Endothelial cell of umbilical vein (primary cell): ENCODE measurements around the gene SP8. TPM values are rescaled to one million over a fixed set of nuclear protein-coding genes. Genes with fewer than 3 reads are reported as not detected.

Experiments
- BruUV-seq: library from RNA; stranded (reverse); fragments of 400-500 nt; replicated peaks from 2 replicates; lab custom pipeline; 2021; lab: Mats Ljungman, UMichigan
- CTCF ChIA-PET: fragments of 300-600, 350-600 bp; sonication (Branson Sonifier 250); formaldehyde crosslinking; loops from one replicate; lab custom pipeline; 2021; ENCODE audit warnings: antibody characterized with exemption, inconsistent platforms; lab: Charles Lee
- POLR2A ChIA-PET: fragments of 300-600, 350-600 bp; sonication (Branson Sonifier 250); formaldehyde crosslinking; loops from one replicate; lab custom pipeline; 2021; ENCODE audit warnings: antibody characterized with exemption, inconsistent platforms; lab: Charles Lee
- DNase-seq: peaks from one replicate; pipeline ENCODE4 v3.0.0-alpha.2; 2011; ENCODE audit warnings: low read depth, low spot score
- FAIRE-seq: peaks from 2 replicates; lab custom pipeline; 2011; peaks lifted over from hg19 to GRCh38; lab: Jason Lieb, UNC
- H2AFZ ChIP-seq: 2 replicates; pipeline ENCODE4 v1.6.0; 2012; ENCODE audit warnings: low read depth, low read length, control low read depth, inconsistent platforms
- H3K27ac ChIP-seq: 2 replicates; pipeline ENCODE4 v1.5.1; 2011; ENCODE audit warnings: low read depth, mild to moderate bottlenecking, control low read depth, low read length, moderate library complexity; ENCODE audit not compliant: insufficient read depth
- H3K27me3 ChIP-seq, 2 experiments: 2 replicates each; pipeline versions ENCODE4 v1.6.0 to v1.6.1; 2011; ENCODE audit warnings: low read length in 2 of 2, mixed read lengths in 1 of 2; ENCODE audit not compliant: control insufficient read depth in 2 of 2, insufficient read depth in 2 of 2
- H3K36me3 ChIP-seq, 2 experiments: 2 replicates in 1 of 2; 3 replicates in 1 of 2; pipeline ENCODE4 v1.5.1; 2011; ENCODE audit warnings: low read length in 2 of 2, mild to moderate bottlenecking in 1 of 2, moderate library complexity in 1 of 2; ENCODE audit not compliant: control insufficient read depth in 2 of 2, insufficient read depth in 2 of 2; ENCODE audit errors: extremely low read depth in 1 of 2
- H3K4me1 ChIP-seq: 3 replicates; pipeline ENCODE4 v1.5.1; 2011; ENCODE audit warnings: mild to moderate bottlenecking, low read length; ENCODE audit not compliant: control insufficient read depth, insufficient read depth; ENCODE audit errors: extremely low read depth
- H3K4me2 ChIP-seq: 2 replicates; pipeline ENCODE4 v1.6.1; 2011; ENCODE audit warnings: low read length, control low read depth, mixed read lengths; ENCODE audit not compliant: insufficient read depth
- H3K4me3 ChIP-seq, 3 experiments: fragments of 200-600 bp in 1 of 3; sonication (generic), shearing (Covaris generic) in 1 of 3; replicated peaks in 1 of 3; 2 replicates each; pipeline ENCODE4 v1.5.1; 2011 to 2016; ENCODE audit warnings: control low read depth in 3 of 3, low read length in 3 of 3, mild to moderate bottlenecking in 2 of 3, inconsistent platforms in 1 of 3, low read depth in 1 of 3, moderate library complexity in 1 of 3; ENCODE audit not compliant: insufficient read depth in 1 of 3
- H3K79me2 ChIP-seq: 2 replicates; pipeline ENCODE4 v1.6.0; 2012; ENCODE audit warnings: low read length, inconsistent platforms; ENCODE audit not compliant: control insufficient read depth, insufficient read depth
- H3K9ac ChIP-seq: replicated peaks from 2 replicates; pipeline ENCODE3; 2011; ENCODE audit warnings: low read length, control low read depth; ENCODE audit not compliant: insufficient read depth; ENCODE audit errors: extremely low read depth
- H3K9me1 ChIP-seq: replicated peaks from 3 replicates; pipeline ENCODE4 v1.6.0; 2011; ENCODE audit warnings: mild to moderate bottlenecking, low read length; ENCODE audit not compliant: control insufficient read depth, insufficient read depth; ENCODE audit errors: extremely low read depth
- H3K9me3 ChIP-seq: replicated peaks from 2 replicates; pipeline ENCODE4 v1.5.1; 2012; ENCODE audit warnings: low read length, inconsistent platforms; ENCODE audit not compliant: control insufficient read depth, insufficient read depth
- H4K20me1 ChIP-seq: replicated peaks from 2 replicates; pipeline ENCODE3; 2011; ENCODE audit warnings: mild to moderate bottlenecking, low read length; ENCODE audit not compliant: control insufficient read depth, insufficient read depth; ENCODE audit errors: extremely low read depth
- CTCF ChIP-seq, 2 donors: IDR thresholded peaks; 1 replicate in 1 of 2; 2 replicates in 1 of 2; pipeline ENCODE4 v1.5.1; 2011; ENCODE audit warnings: low read length in 2 of 2, mild to moderate bottlenecking in 2 of 2, moderate library complexity in 2 of 2, control low read depth in 1 of 2, inconsistent platforms in 1 of 2, low read depth in 1 of 2; ENCODE audit not compliant: insufficient read depth in 1 of 2; ENCODE audit errors: extremely low read depth in 1 of 2
- EZH2 ChIP-seq: IDR thresholded peaks from 2 replicates; pipeline ENCODE4 v1.6.1; 2012; ENCODE audit warnings: borderline replicate concordance, low read depth, mild to moderate bottlenecking, moderate library complexity, low read length, inconsistent platforms; ENCODE audit not compliant: severe bottlenecking
- FOS ChIP-seq: IDR thresholded peaks from 2 replicates; pipeline ENCODE4 v1.6.1; 2011; ENCODE audit warnings: mild to moderate bottlenecking, low read length, moderate library complexity, borderline replicate concordance; ENCODE audit not compliant: insufficient read depth
- GATA2 ChIP-seq: IDR thresholded peaks from 2 replicates; pipeline ENCODE4 v1.7.0; 2011; ENCODE audit warnings: low read depth, mild to moderate bottlenecking, moderate library complexity, mixed read lengths, low read length; ENCODE audit not compliant: insufficient read length, insufficient read depth
- dilution Hi-C: fragments of 300-500 bp; cut with MboI; formaldehyde crosslinking; loops from one replicate; pipeline ENCODE4 v1.15.0; 2019; ENCODE audit warnings: low sequenced_read_pairs; ENCODE audit not compliant: extremely low pct_ligation_motif_present
- intact Hi-C: fragments of 100-400 bp; cut with micrococcal nuclease; formaldehyde crosslinking; loops from one replicate; pipeline ENCODE4 v1.10.0; 2022
- polyA plus RNA-seq, 4 experiments: library from polyadenylated mRNA; depleted of rRNA in 3 of 4; stranded (reverse) in 3 of 4; unstranded in 1 of 4; fragments of >200 nt; gene quantifications; 2 replicates each; pipeline versions ENCODE4 v1.2.1 to v1.2.3, GENCODE V29; 2011 to 2012; ENCODE audit warnings: missing spikeins in 1 of 4
- total RNA-seq: library from RNA; stranded (reverse); gene quantifications from 2 replicates; pipeline ENCODE4 v1.2.3, GENCODE V29; 2021
- TF ChIP-seq, protein P1 (sequence below): IDR thresholded peaks from 2 replicates; pipeline ENCODE4 v1.6.1; 2011; ENCODE audit not compliant: insufficient read depth, insufficient read length

The SP8 gene
- total and polyA plus RNA-seq, 2 donors (not counting 3 experiments of a cell fraction or from before 2014, with no cell fraction given), result 0.38 to 0.92 TPM

GRCh38 chr7:20797042-20797461 is 10.4 kb upstream of the SP8 start:
- no peak for TF ChIP-seq GATA2
- TF ChIP-seq CTCF (IDR thresholded peaks at IDR 0.05; ENCODE audit: extremely low read depth in 1 of 2, insufficient read depth in 1 of 2, low read depth in 1 of 2, low read length in 2 of 2), result no peak
- peak; percentile 52 for TF ChIP-seq EZH2
- Histone ChIP-seq H2AFZ (no peak overlapping the region), H3K9me1 (no peaks in the 10 kb centered on the region), H3K9ac (no peak overlapping the region), H3K79me2 (no peaks in the 10 kb centered on the region), H4K20me1 (no peaks in the 10 kb centered on the region), H3K9me3 (no peaks in the 10 kb centered on the region), H3K27me3 (peaks cover 64 to 81% of the 10 kb centered on the region in 2 experiments), H3K4me3 (peak overlapping the region in 2 of 3 experiments; percentile 33 to 38), H3K27ac (no peak overlapping the region), H3K36me3 (no peaks in the 10 kb centered on the region), H3K4me2 (peak overlapping the region; percentile 51), H3K4me1 (peaks cover 6% of the 10 kb centered on the region)
- ChIA-PET POLR2A (no interaction called here), CTCF (interaction anchor here (1.1 to 1.8 kb wide), 3 partner anchors 11 to 457 kb away, joined by 3 to 6 read pairs (median 4); no protein-coding TSS in a partner anchor)
- intact Hi-C loops, result no loop called here
- BruUV-seq, result no TSS peak
- DNase-seq (no peak), FAIRE-seq (no peak)
- dilution Hi-C loops, result no loop called here

DNA sequence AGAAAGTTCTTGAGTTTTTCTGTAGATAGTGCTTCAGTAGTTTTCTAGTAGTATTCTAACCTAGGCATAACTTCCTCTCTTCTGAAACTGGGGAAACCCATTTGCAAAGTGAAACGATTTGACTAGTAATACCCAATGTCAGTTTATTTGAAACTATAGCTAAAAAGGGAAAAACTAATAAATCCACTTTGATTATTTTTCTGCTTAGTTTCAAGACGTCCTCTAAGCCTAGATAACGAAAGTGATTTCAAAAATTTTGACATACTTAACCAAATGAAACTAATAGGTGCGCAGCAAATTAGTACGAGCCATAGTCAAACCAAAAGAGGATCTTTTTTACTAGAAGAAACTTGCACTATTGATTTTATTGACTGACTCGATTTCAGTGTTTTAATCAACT is 9.8 kb upstream of the SP8 start:
- intact Hi-C loops (loop anchor here (1.0 kb wide), 1 partner anchor 9 kb away; no protein-coding TSS in a partner anchor), dilution Hi-C loops (no loop called here)
- ChIA-PET CTCF (interaction anchor here (1.2 to 1.8 kb wide), 2 partner anchors 11 to 458 kb away, joined by 4 to 6 read pairs; no protein-coding TSS in a partner anchor), POLR2A (interaction anchor here (0.5 kb wide), 1 partner anchor 9 kb away, joined by 11 read pairs; no protein-coding TSS in a partner anchor)
- DNase-seq (no peak), FAIRE-seq (no peak)
- Histone ChIP-seq H3K9ac (no peak overlapping the region), H3K9me1 (no peaks in the 10 kb centered on the region), H3K4me3 (no peak overlapping the region), H3K36me3 (no peaks in the 10 kb centered on the region), H3K9me3 (no peaks in the 10 kb centered on the region), H3K4me1 (peaks cover 6% of the 10 kb centered on the region), H3K27ac (no peak overlapping the region), H3K79me2 (no peaks in the 10 kb centered on the region), H3K27me3 (peaks cover 68 to 86% of the 10 kb centered on the region in 2 experiments), H3K4me2 (peak overlapping the region; percentile 16), H2AFZ (no peak overlapping the region), H4K20me1 (no peaks in the 10 kb centered on the region)
- BruUV-seq, result no TSS peak
- TF ChIP-seq, protein P1, sequence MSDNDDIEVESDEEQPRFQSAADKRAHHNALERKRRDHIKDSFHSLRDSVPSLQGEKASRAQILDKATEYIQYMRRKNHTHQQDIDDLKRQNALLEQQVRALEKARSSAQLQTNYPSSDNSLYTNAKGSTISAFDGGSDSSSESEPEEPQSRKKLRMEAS, result no peak
- TF ChIP-seq FOS, result no peak
